Measurements from ENCODE around the gene RGL4.
A peak's percentile ranks its signal among the peaks of the same experiment; 100 is the strongest.

Gene RGL4

DNA sequence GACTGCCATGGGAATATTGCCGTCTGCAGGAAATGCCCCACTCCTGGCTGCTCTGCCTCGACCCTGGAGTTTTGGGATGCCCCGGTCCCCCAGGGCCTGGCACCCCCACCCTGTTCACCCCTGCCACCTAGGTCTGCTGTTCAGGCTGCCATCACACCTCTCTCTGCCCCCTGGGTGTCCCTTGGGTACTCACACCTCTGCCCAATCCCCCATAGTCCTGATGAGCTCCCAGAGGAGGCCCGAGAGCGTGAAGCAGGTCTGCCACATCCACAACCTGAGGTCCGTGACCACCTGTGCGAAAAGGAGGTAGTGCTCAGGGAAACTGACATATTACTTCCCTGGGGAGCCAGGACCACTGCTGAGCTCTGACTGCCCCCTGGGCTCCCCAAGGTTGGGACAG is 38.5 kb upstream of the RGL4 start:
- Histone ChIP-seq H3K4me1 (ENCODE audit: control insufficient read depth in 2 of 2, insufficient read depth in 1 of 2, low read depth in 1 of 2, low read length in 2 of 2) (no peaks in the 10 kb centered on the region), H3K4me2 (ENCODE audit: insufficient read depth, low read length, poor library complexity, severe bottlenecking) (no peak overlapping the region), H3K9ac (ENCODE audit: low read depth, low read length, poor library complexity) (no peak overlapping the region), H3K9me3 (replicated peaks in 1 of 2; ENCODE audit: control insufficient read depth in 2 of 2, insufficient read depth in 1 of 2, low read depth in 1 of 2, low read length in 2 of 2) (peaks cover 0 to 2% of the 10 kb centered on the region in 2 donors), H2AFZ (ENCODE audit: low read length) (no peak overlapping the region), H3K36me3 (replicated peaks in 1 of 2; ENCODE audit: control insufficient read depth in 2 of 2, insufficient read depth in 2 of 2, low read length in 2 of 2) (peaks cover 3 to 9% of the 10 kb centered on the region in 2 donors), H2BK120ac (ENCODE audit: low read depth, low read length) (no peak overlapping the region), H3K23ac (ENCODE audit: low read depth, low read length, poor library complexity) (no peak overlapping the region), H2BK15ac (ENCODE audit: low read length) (no peak overlapping the region), H4K8ac (ENCODE audit: low read depth, low read length) (no peak overlapping the region), H2BK12ac (ENCODE audit: low read length) (no peak overlapping the region), H3K27ac (replicated peaks; ENCODE audit: low read length) (no peak overlapping the region), H3K4ac (ENCODE audit: low read length) (no peak overlapping the region), H3K4me3 (ENCODE audit: low read length in 2 of 2) (no peak overlapping the region), H2AK5ac (ENCODE audit: low read depth, low read length) (no peak overlapping the region), H3K18ac (ENCODE audit: low read length) (no peak overlapping the region), H2BK5ac (ENCODE audit: low read length) (no peak overlapping the region), H3K14ac (ENCODE audit: low read length) (no peak overlapping the region), H3K27me3 (ENCODE audit: control insufficient read depth in 3 of 3, insufficient read depth in 3 of 3, low read depth in 1 of 3, low read length in 3 of 3) (no peaks in the 10 kb centered on the region), H3K79me1 (ENCODE audit: low read depth, low read length) (no peaks in the 10 kb centered on the region), H4K91ac (ENCODE audit: low read depth, low read length, poor library complexity) (no peak overlapping the region)
- no peak for DNase-seq (ENCODE audit: low spot score)
- WGBS, 2 donors (ENCODE audit: extremely low coverage in 2 of 2, insufficient read length in 2 of 2, insufficient replicate concordance in 1 of 2) = no CpG with 5 or more reads among the region's 7 CpGs

DNA sequence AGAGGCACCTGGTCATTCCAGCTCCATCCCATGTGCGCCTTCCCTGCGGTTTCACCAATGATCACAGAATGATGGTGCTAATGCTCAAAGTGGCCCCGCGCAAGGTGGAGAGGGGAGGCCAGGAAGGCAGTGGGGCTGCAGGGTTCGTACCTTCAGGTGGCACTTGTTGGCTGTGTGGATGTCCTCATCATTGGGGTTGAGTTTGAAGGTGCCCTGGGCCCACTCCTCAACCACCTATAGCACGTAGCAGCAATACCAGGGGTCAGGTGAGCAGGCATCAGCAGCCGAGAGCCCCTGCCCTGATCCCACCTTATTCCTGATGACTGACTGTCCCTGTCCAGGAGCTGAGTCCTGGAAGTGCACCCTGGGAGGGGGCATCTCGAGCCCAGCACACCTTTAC is 38.1 kb upstream of the RGL4 start:
- Histone ChIP-seq H3K9ac (ENCODE audit: low read depth, low read length, poor library complexity) (no peak overlapping the region), H3K27me3 (ENCODE audit: control insufficient read depth in 3 of 3, insufficient read depth in 3 of 3, low read depth in 1 of 3, low read length in 3 of 3) (no peaks in the 10 kb centered on the region), H2BK120ac (ENCODE audit: low read depth, low read length) (no peak overlapping the region), H3K4me2 (ENCODE audit: insufficient read depth, low read length, poor library complexity, severe bottlenecking) (no peak overlapping the region), H4K8ac (ENCODE audit: low read depth, low read length) (no peak overlapping the region), H2BK15ac (ENCODE audit: low read length) (no peak overlapping the region), H3K18ac (ENCODE audit: low read length) (no peak overlapping the region), H2BK5ac (ENCODE audit: low read length) (no peak overlapping the region), H2AFZ (ENCODE audit: low read length) (no peak overlapping the region), H3K36me3 (replicated peaks in 1 of 2; ENCODE audit: control insufficient read depth in 2 of 2, insufficient read depth in 2 of 2, low read length in 2 of 2) (peaks cover 3 to 9% of the 10 kb centered on the region in 2 donors), H3K4me1 (ENCODE audit: control insufficient read depth in 2 of 2, insufficient read depth in 1 of 2, low read depth in 1 of 2, low read length in 2 of 2) (no peaks in the 10 kb centered on the region), H3K4me3 (ENCODE audit: low read length in 2 of 2) (no peak overlapping the region), H3K23ac (ENCODE audit: low read depth, low read length, poor library complexity) (no peak overlapping the region), H3K9me3 (replicated peaks in 1 of 2; ENCODE audit: control insufficient read depth in 2 of 2, insufficient read depth in 1 of 2, low read depth in 1 of 2, low read length in 2 of 2) (peaks cover 0 to 2% of the 10 kb centered on the region in 2 donors), H2AK5ac (ENCODE audit: low read depth, low read length) (no peak overlapping the region), H2BK12ac (ENCODE audit: low read length) (no peak overlapping the region), H3K27ac (replicated peaks; ENCODE audit: low read length) (no peak overlapping the region), H3K14ac (ENCODE audit: low read length) (no peak overlapping the region), H3K79me1 (ENCODE audit: low read depth, low read length) (no peaks in the 10 kb centered on the region), H3K4ac (ENCODE audit: low read length) (no peak overlapping the region), H4K91ac (ENCODE audit: low read depth, low read length, poor library complexity) (no peak overlapping the region)
- WGBS, 2 donors (ENCODE audit: extremely low coverage in 2 of 2, insufficient read length in 2 of 2, insufficient replicate concordance in 1 of 2) = no CpG with 5 or more reads among the region's 8 CpGs
- DNase-seq (ENCODE audit: low spot score) = no peak

DNA sequence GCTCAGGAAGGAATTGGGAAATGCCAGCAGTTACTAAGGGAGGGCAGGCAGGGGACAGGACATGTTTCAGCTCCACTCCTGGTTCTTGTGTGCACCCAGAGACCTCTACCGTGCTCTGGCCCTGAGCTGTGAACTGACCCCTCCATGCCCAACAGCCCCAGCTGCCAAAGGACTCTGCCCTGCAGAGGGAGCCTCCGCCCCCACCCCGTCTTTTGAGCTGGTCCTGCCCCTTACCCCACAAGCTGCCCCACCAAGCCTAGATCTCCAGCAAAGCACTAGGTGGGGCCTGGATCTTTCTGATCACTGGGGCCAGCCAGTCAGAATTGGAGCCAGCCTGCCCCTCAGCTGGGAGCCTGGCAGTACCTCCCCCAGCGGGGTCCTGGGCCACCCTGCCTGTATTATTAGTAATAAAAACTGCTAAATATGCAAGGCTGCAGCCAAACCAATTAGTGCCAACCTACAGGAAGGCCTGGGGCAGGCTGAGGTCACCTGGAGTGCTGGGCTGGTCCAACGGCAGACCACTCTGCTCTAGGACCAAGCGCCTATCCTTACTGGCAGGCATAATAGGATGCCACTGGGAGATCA is 34.8 kb upstream of the RGL4 start:
- peak overlapping the region; percentile 38 for H3K14ac ChIP-seq (ENCODE audit: low read length)
- H3K79me1 ChIP-seq (ENCODE audit: low read depth, low read length) = no peaks in the 10 kb centered on the region
- H2BK12ac ChIP-seq (ENCODE audit: low read length) = no peak overlapping the region
- H2BK120ac ChIP-seq (ENCODE audit: low read depth, low read length) = no peak overlapping the region
- no peaks in the 10 kb centered on the region for H3K4me1 ChIP-seq (ENCODE audit: control insufficient read depth in 2 of 2, insufficient read depth in 1 of 2, low read depth in 1 of 2, low read length in 2 of 2)
- no peak overlapping the region for H2BK5ac ChIP-seq (ENCODE audit: low read length)
- H4K91ac ChIP-seq (ENCODE audit: low read depth, low read length, poor library complexity) = no peak overlapping the region
- no peak overlapping the region for H3K27ac ChIP-seq (replicated peaks; ENCODE audit: low read length)
- no peak overlapping the region for H2AFZ ChIP-seq (ENCODE audit: low read length)
- H3K27me3 ChIP-seq (ENCODE audit: control insufficient read depth in 3 of 3, insufficient read depth in 3 of 3, low read depth in 1 of 3, low read length in 3 of 3) = no peaks in the 10 kb centered on the region
- no peak overlapping the region for H2BK15ac ChIP-seq (ENCODE audit: low read length)
- no peak overlapping the region for H2AK5ac ChIP-seq (ENCODE audit: low read depth, low read length)
- H3K9ac ChIP-seq (ENCODE audit: low read depth, low read length, poor library complexity) = no peak overlapping the region
- no peak overlapping the region for H3K4me3 ChIP-seq (ENCODE audit: low read length in 2 of 2)
- no CpG with 5 or more reads among the region's 6 CpGs for WGBS, 2 donors (ENCODE audit: extremely low coverage in 2 of 2, insufficient read length in 2 of 2, insufficient replicate concordance in 1 of 2)
- H3K18ac ChIP-seq (ENCODE audit: low read length) = no peak overlapping the region
- H3K4me2 ChIP-seq (ENCODE audit: insufficient read depth, low read length, poor library complexity, severe bottlenecking) = no peak overlapping the region
- no peak overlapping the region for H3K4ac ChIP-seq (ENCODE audit: low read length)
- H4K8ac ChIP-seq (ENCODE audit: low read depth, low read length) = no peak overlapping the region
- DNase-seq (ENCODE audit: low spot score) = no peak
- H3K36me3 ChIP-seq (replicated peaks in 1 of 2; ENCODE audit: control insufficient read depth in 2 of 2, insufficient read depth in 2 of 2, low read length in 2 of 2) = peaks cover 13 to 17% of the 10 kb centered on the region in 2 donors
- peaks cover 0 to 2% of the 10 kb centered on the region in 2 donors for H3K9me3 ChIP-seq (replicated peaks in 1 of 2; ENCODE audit: control insufficient read depth in 2 of 2, insufficient read depth in 1 of 2, low read depth in 1 of 2, low read length in 2 of 2)
- H3K23ac ChIP-seq (ENCODE audit: low read depth, low read length, poor library complexity) = peak overlapping the region; percentile 27

DNA sequence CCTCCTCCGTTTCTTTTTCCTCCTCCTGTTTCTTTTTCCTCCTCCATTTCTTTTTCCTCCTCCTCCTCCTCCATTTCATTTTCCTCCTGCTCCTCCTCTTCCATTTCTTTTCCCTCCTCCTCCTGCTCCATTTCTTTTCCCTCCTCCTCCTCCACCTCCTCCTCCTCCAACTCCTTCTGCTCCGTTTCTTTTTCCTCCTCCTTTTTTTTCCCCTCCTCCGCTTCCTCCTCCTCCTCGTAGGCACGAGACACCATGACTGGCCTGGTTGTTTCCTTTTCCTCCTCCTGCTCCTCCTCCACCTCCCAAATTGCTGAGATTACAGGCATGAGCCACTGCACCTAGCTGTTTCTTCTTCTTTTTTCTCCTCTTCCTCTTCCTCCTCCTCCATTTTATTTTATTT is 33.1 kb upstream of the RGL4 start:
- Histone ChIP-seq H3K27ac (replicated peaks; ENCODE audit: low read length) (no peak overlapping the region), H3K4me3 (ENCODE audit: low read length in 2 of 2) (no peak overlapping the region), H2BK12ac (ENCODE audit: low read length) (no peak overlapping the region), H3K79me1 (ENCODE audit: low read depth, low read length) (peaks cover 3% of the 10 kb centered on the region), H4K91ac (ENCODE audit: low read depth, low read length, poor library complexity) (no peak overlapping the region), H4K8ac (ENCODE audit: low read depth, low read length) (no peak overlapping the region), H2AFZ (ENCODE audit: low read length) (no peak overlapping the region), H2BK120ac (ENCODE audit: low read depth, low read length) (no peak overlapping the region), H3K36me3 (replicated peaks in 1 of 2; ENCODE audit: control insufficient read depth in 2 of 2, insufficient read depth in 2 of 2, low read length in 2 of 2) (peaks cover 10 to 21% of the 10 kb centered on the region in 2 donors), H2BK5ac (ENCODE audit: low read length) (no peak overlapping the region), H3K9ac (ENCODE audit: low read depth, low read length, poor library complexity) (no peak overlapping the region), H3K4ac (ENCODE audit: low read length) (no peak overlapping the region), H3K4me2 (ENCODE audit: insufficient read depth, low read length, poor library complexity, severe bottlenecking) (no peak overlapping the region), H2AK5ac (ENCODE audit: low read depth, low read length) (no peak overlapping the region), H3K9me3 (replicated peaks in 1 of 2; ENCODE audit: control insufficient read depth in 2 of 2, insufficient read depth in 1 of 2, low read depth in 1 of 2, low read length in 2 of 2) (peaks cover 0 to 2% of the 10 kb centered on the region in 2 donors), H3K18ac (ENCODE audit: low read length) (no peak overlapping the region), H3K4me1 (ENCODE audit: control insufficient read depth in 2 of 2, insufficient read depth in 1 of 2, low read depth in 1 of 2, low read length in 2 of 2) (no peaks in the 10 kb centered on the region), H3K27me3 (ENCODE audit: control insufficient read depth in 3 of 3, insufficient read depth in 3 of 3, low read depth in 1 of 3, low read length in 3 of 3) (no peaks in the 10 kb centered on the region), H2BK15ac (ENCODE audit: low read length) (no peak overlapping the region), H3K23ac (ENCODE audit: low read depth, low read length, poor library complexity) (no peak overlapping the region), H3K14ac (ENCODE audit: low read length) (no peak overlapping the region)
- no CpG with 5 or more reads among the region's 5 CpGs for WGBS, 2 donors (ENCODE audit: extremely low coverage in 2 of 2, insufficient read length in 2 of 2, insufficient replicate concordance in 1 of 2)
- DNase-seq (ENCODE audit: low spot score) = no peak
